Activated T-cell treated with anti-CD3 and anti-CD28 coated beads, Interleukin-2, amount 50 U/mL, for 72 hours (primary cell): Measurements from ENCODE around the gene DCLK2. TPM values are rescaled to one million over a fixed set of nuclear protein-coding genes. Genes with fewer than 3 reads are reported as not detected.

Experiments
- ATAC-seq, 2 donors: fragments of 150-1000 bp; cut with Tn5 transposase; replicated peaks in 1 of 2; 2 replicates each; pipeline ENCODE4 v1.10.0; 2021; ENCODE audit warnings: moderate library complexity in 2 of 2, mild to moderate bottlenecking in 1 of 2
- DNase-seq, 2 donors: peaks; one replicate each; pipeline ENCODE4 v3.0.0; 2021 to 2022; ENCODE audit warnings: mixed read lengths in 1 of 2
- H3K27ac Mint-ChIP-seq: one replicate; pipeline ENCODE4 v1.8.0; 2022; ENCODE audit warnings: mild to moderate bottlenecking, moderate library complexity, mixed read lengths
- H3K27me3 Mint-ChIP-seq: one replicate; pipeline ENCODE4 v1.8.0; 2022; ENCODE audit warnings: low read depth, mixed read lengths
- H3K36me3 Mint-ChIP-seq, 2 donors: one replicate each; pipeline ENCODE4 v1.8.0; 2022; ENCODE audit warnings: mixed read lengths in 2 of 2, mild to moderate bottlenecking in 1 of 2; ENCODE audit not compliant: insufficient read depth in 2 of 2
- H3K4me1 Mint-ChIP-seq: one replicate; pipeline ENCODE4 v1.8.0; 2022; ENCODE audit warnings: low read depth, mixed read lengths
- H3K4me3 Mint-ChIP-seq, 2 donors: one replicate each; pipeline ENCODE4 v1.8.0; 2022; ENCODE audit warnings: mild to moderate bottlenecking in 2 of 2, mixed read lengths in 2 of 2, moderate library complexity in 2 of 2
- H3K9me3 Mint-ChIP-seq, 2 donors: one replicate each; pipeline ENCODE4 v1.8.0; 2022; ENCODE audit warnings: mixed read lengths in 2 of 2
- total RNA-seq, 2 donors: library from RNA; stranded (reverse); gene quantifications; one replicate each; pipeline ENCODE4 v1.2.3, GENCODE V29; 2022

DCLK2 gene
- total RNA-seq, 2 donors from 2014 or later, result 0.12 to 0.46 TPM

- no peak overlapping the region for H3K4me3 Mint-ChIP-seq
- H3K9me3 Mint-ChIP-seq, result no peaks in the 10 kb centered on the region
- H3K36me3 Mint-ChIP-seq, result no peaks in the 10 kb centered on the region
- no peak for ATAC-seq
- no peak for DNase-seq
- no peaks in the 10 kb centered on the region for H3K4me1 Mint-ChIP-seq
- peaks cover 28% of the 10 kb centered on the region for H3K27me3 Mint-ChIP-seq
- no peak overlapping the region for H3K27ac Mint-ChIP-seq
These were observed 158.4 kb downstream of the DCLK2 start for GRCh38 chr4:150236626-150237025.

GRCh38 chr4:150237110-150237872 lies 159.0 kb downstream of the DCLK2 start:
- no peak for ATAC-seq
- peaks cover 21% of the 10 kb centered on the region for H3K27me3 Mint-ChIP-seq
- no peak overlapping the region for H3K4me3 Mint-ChIP-seq
- no peaks in the 10 kb centered on the region for H3K36me3 Mint-ChIP-seq
- H3K9me3 Mint-ChIP-seq, result no peaks in the 10 kb centered on the region
- no peak for DNase-seq
- H3K27ac Mint-ChIP-seq, result no peak overlapping the region
- no peaks in the 10 kb centered on the region for H3K4me1 Mint-ChIP-seq

- H3K4me3 Mint-ChIP-seq, result no peak overlapping the region
- peaks cover 13% of the 10 kb centered on the region for H3K27me3 Mint-ChIP-seq
- DNase-seq (no peak), ATAC-seq (no peak)
- no peaks in the 10 kb centered on the region for H3K4me1 Mint-ChIP-seq
- H3K27ac Mint-ChIP-seq, result no peak overlapping the region
- H3K36me3 Mint-ChIP-seq, result no peaks in the 10 kb centered on the region
- no peaks in the 10 kb centered on the region for H3K9me3 Mint-ChIP-seq
These were observed 160.3 kb downstream of the DCLK2 start for GRCh38 chr4:150238591-150238990.

GRCh38 chr4:150240011-150240410 lies 161.8 kb downstream of the DCLK2 start:
- Mint-ChIP-seq H3K27me3 (peaks cover 9% of the 10 kb centered on the region), H3K4me3 (no peak overlapping the region), H3K36me3 (no peaks in the 10 kb centered on the region), H3K27ac (no peak overlapping the region), H3K4me1 (no peaks in the 10 kb centered on the region), H3K9me3 (no peaks in the 10 kb centered on the region)
- DNase-seq, result no peak
- ATAC-seq, result no peak

DNA sequence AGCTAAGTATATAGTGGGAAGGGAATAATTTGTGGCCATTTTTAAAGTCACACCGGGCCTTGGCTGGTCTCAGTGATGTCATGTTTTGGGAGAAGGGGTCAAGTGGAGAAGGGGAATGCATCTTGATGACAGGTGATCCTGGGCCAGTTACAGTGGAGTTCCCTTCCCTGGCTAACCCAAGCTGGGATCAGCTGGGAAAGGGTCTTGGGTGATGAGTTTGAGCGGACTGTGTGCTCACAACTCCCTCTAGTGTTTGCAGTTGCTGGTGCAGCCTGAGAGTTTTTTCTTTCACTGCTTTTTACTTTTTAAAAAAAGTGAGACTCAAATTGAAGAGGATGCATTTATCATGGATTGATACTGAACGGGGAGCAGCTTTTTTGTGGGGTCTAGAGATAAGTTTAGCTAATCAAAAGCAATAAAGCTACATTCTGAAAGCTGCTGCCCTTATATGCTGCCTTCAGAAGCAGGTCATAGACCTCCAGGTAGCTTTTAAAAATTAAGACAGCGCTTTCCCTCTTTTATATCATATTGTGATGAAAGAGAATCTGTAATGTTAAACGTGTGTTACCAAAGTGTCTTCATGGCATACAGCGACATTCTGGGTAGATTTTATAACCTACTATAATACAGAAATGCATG lies 164.7 kb downstream of the DCLK2 start:
- ATAC-seq, result no peak
- H3K9me3 Mint-ChIP-seq, result no peaks in the 10 kb centered on the region
- H3K4me3 Mint-ChIP-seq, result no peak overlapping the region
- H3K27ac Mint-ChIP-seq, result no peak overlapping the region
- no peaks in the 10 kb centered on the region for H3K27me3 Mint-ChIP-seq
- peak in 1 of 2 donors; percentile 9 for DNase-seq
- no peaks in the 10 kb centered on the region for H3K4me1 Mint-ChIP-seq
- no peaks in the 10 kb centered on the region for H3K36me3 Mint-ChIP-seq

DNA sequence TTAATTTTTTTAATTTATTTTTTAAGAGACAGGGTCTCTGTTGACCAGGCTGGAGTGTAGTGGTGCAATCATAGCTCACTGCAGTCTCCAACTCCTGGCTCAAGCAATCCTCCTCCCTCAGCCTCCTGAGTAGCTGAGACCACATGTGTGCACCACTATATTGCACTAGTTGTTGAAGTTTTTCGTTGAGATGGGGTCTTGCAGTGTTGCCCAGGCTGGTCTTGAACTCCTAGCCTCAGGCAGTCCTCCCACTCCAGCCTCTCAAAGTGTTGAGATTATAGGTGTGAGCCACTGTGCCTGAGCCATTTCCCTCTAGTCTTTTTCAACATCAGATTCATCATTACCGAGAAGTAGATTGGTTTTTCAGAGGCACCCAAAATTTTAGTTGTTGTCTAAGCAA lies 165.7 kb downstream of the DCLK2 start:
- Mint-ChIP-seq H3K36me3 (no peaks in the 10 kb centered on the region), H3K27ac (no peak overlapping the region), H3K4me1 (no peaks in the 10 kb centered on the region), H3K27me3 (no peaks in the 10 kb centered on the region), H3K9me3 (no peaks in the 10 kb centered on the region), H3K4me3 (no peak overlapping the region)
- DNase-seq (no peak), ATAC-seq (no peak)

DNA sequence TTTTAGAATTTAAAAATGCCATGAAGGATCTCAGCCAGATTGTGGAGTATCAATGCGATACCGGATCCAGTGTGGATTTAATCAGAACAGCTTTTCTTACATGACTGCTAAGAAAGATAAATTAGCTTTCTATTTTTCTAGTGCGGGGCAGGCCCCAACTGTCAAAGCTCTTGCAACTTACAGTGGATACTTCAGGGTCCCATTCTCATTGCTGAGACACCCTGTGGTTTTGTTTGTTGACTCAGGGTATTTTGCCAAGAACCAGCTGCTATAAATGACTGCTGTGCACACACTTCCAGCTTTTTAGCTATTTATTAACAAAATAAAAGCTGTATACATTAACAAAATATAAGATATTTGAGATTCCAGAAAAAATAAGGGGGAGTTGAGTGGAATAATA lies 166.4 kb downstream of the DCLK2 start:
- H3K36me3 Mint-ChIP-seq, result no peaks in the 10 kb centered on the region
- ATAC-seq, result no peak
- H3K27me3 Mint-ChIP-seq, result no peaks in the 10 kb centered on the region
- no peak overlapping the region for H3K4me3 Mint-ChIP-seq
- H3K9me3 Mint-ChIP-seq, result no peaks in the 10 kb centered on the region
- no peak overlapping the region for H3K27ac Mint-ChIP-seq
- no peak for DNase-seq
- no peaks in the 10 kb centered on the region for H3K4me1 Mint-ChIP-seq

GRCh38 chr4:150247184-150247583 lies 168.9 kb downstream of the DCLK2 start:
- no peak for DNase-seq
- H3K9me3 Mint-ChIP-seq, result no peaks in the 10 kb centered on the region
- no peak overlapping the region for H3K27ac Mint-ChIP-seq
- no peaks in the 10 kb centered on the region for H3K27me3 Mint-ChIP-seq
- ATAC-seq, result no peak
- no peaks in the 10 kb centered on the region for H3K36me3 Mint-ChIP-seq
- H3K4me1 Mint-ChIP-seq, result no peaks in the 10 kb centered on the region
- no peak overlapping the region for H3K4me3 Mint-ChIP-seq

DNA sequence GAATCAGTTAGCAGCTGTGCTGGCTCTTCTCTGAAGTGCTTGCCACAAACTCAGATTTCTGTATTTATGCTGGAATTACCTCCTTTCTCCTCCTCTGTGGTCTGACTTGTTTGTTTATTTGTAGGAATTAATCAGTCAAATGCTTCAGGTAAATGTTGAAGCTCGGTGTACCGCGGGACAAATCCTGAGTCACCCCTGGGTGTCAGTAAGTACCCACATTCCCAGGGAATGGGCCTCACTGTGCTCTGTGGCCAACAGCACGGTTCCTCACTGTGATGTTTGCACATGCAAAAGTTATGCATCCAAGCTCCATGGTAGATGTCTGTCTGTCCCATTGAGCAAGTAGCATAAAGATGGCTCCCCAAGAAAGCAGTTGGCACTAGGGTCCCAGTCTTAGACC lies 169.9 kb downstream of the DCLK2 start:
- DNase-seq, result no peak
- Mint-ChIP-seq H3K4me1 (no peaks in the 10 kb centered on the region), H3K36me3 (no peaks in the 10 kb centered on the region), H3K4me3 (no peak overlapping the region), H3K9me3 (no peaks in the 10 kb centered on the region), H3K27me3 (no peaks in the 10 kb centered on the region), H3K27ac (no peak overlapping the region)
- ATAC-seq, result no peak

- Mint-ChIP-seq H3K4me1 (no peaks in the 10 kb centered on the region), H3K9me3 (no peaks in the 10 kb centered on the region), H3K27me3 (no peaks in the 10 kb centered on the region), H3K4me3 (no peak overlapping the region), H3K36me3 (no peaks in the 10 kb centered on the region), H3K27ac (no peak overlapping the region)
- DNase-seq, result no peak
- no peak for ATAC-seq
These were observed 172.2 kb downstream of the DCLK2 start for GRCh38 chr4:150250293-150250997.

DNA sequence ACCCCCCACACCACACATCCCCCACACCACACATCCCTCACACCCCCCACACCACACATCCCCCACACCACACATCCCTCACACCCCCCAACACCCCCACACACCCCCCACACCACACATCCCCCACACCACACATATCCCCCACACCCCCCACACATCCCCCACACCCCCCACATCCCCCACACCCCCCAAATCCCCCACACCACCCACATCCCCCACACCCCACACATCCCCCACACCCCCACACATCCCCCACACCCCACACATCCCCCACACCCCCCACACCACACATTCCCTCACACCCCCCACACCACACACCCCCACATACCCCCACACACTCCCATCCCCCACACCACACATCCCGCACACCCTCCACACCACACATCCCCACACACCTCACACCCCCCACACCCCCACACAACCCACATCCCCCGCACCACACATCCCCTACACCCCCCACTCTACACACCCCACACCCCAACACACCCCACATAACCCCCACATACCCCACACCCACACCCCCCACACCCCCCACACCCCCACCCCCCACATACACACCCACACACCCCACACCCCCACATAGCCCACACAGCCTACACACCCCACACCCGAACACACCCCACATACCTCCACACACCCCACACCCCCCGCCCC lies 172.9 kb downstream of the DCLK2 start:
- Mint-ChIP-seq H3K27me3 (no peaks in the 10 kb centered on the region), H3K4me3 (no peak overlapping the region), H3K4me1 (no peaks in the 10 kb centered on the region), H3K27ac (no peak overlapping the region), H3K36me3 (no peaks in the 10 kb centered on the region), H3K9me3 (no peaks in the 10 kb centered on the region)
- DNase-seq, result no peak
- ATAC-seq, result no peak

DNA sequence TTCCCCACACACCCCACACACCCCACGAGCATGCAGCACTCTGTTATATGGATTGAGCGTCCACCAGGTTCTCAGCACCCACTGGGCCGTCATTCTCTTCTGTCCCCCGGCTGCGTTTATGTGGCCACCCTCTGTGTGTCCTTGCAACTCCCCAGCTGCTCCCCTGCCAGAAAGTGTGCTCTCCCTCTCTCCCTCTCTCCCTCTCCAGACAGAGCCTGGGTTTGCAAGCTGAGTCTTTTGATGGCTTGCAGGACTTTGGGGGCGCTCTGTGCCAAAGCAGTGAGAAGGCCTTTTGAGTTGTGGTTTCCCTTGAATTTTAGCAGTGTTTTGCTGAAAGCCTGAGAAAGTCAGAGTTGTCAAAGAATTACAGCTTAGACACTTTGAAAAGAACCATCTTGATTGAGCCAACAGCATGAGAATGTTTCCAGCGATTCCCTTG lies 173.5 kb downstream of the DCLK2 start:
- peak in 1 of 2 donors; percentile 39 for ATAC-seq
- Mint-ChIP-seq H3K4me1 (no peaks in the 10 kb centered on the region), H3K27me3 (no peaks in the 10 kb centered on the region), H3K27ac (no peak overlapping the region), H3K36me3 (no peaks in the 10 kb centered on the region), H3K9me3 (no peaks in the 10 kb centered on the region), H3K4me3 (no peak overlapping the region)
- no peak for DNase-seq

DNA sequence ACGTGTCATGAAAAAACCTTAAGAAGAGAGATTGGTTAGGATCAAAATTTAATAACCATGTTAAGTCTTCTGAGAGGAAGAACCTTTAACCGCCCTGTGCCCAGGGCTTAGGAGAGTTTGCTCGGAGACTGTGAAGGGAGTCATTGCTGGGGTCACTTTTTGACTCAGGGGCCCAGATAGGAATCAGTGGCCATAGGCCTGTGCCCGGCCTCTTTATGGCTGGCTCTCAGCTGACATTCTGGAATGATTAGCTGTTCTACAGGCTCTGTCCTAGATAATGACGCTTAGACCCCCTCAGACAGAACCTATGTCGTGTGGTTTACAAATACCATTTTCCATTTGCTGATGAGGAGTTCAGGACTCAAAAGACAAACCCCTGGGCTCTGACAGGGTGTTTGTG lies 174.1 kb downstream of the DCLK2 start:
- H3K4me3 Mint-ChIP-seq, result no peak overlapping the region
- no peaks in the 10 kb centered on the region for H3K4me1 Mint-ChIP-seq
- no peak overlapping the region for H3K27ac Mint-ChIP-seq
- no peak for DNase-seq
- H3K27me3 Mint-ChIP-seq, result no peaks in the 10 kb centered on the region
- no peaks in the 10 kb centered on the region for H3K36me3 Mint-ChIP-seq
- ATAC-seq, result peak in 1 of 2 donors; percentile 21
- H3K9me3 Mint-ChIP-seq, result no peaks in the 10 kb centered on the region
